Skeletal muscle tissue (tissue), 4 donors: ENCODE data around the gene OR6M1. TPM values are rescaled to one million over a fixed set of nuclear protein-coding genes. Genes with fewer than 3 reads are reported as not detected.

Experiments used
- H3K27ac ChIP-seq: one replicate; pipeline ENCODE4 v1.7.0; 2013; ENCODE audit warnings: mild to moderate bottlenecking, low read depth, low read length, inconsistent platforms
- H3K27me3 ChIP-seq, 3 donors: one replicate each; pipeline ENCODE4 v1.7.0; 2013; ENCODE audit warnings: low read length in 3 of 3; ENCODE audit not compliant: control insufficient read depth in 3 of 3, insufficient read depth in 3 of 3
- H3K36me3 ChIP-seq, 3 donors: one replicate each; pipeline ENCODE4 v1.7.0; 2013; ENCODE audit warnings: low read length in 3 of 3; ENCODE audit not compliant: control insufficient read depth in 3 of 3, insufficient read depth in 3 of 3
- H3K4me1 ChIP-seq, 3 donors: one replicate each; pipeline ENCODE4 v1.7.0; 2013; ENCODE audit warnings: low read length in 3 of 3, mild to moderate bottlenecking in 3 of 3; ENCODE audit not compliant: control insufficient read depth in 3 of 3, insufficient read depth in 3 of 3
- H3K4me3 ChIP-seq, 3 donors: one replicate each; pipeline ENCODE4 v1.7.0; 2013; ENCODE audit warnings: low read length in 3 of 3
- H3K9ac ChIP-seq, 3 donors: one replicate each; pipeline ENCODE4 v1.7.0; 2013; ENCODE audit warnings: low read length in 3 of 3, mild to moderate bottlenecking in 3 of 3, moderate library complexity in 2 of 3, low read depth in 1 of 3
- H3K9me3 ChIP-seq, 3 donors: one replicate each; pipeline ENCODE4 v1.7.0; 2013; ENCODE audit warnings: low read length in 3 of 3; ENCODE audit not compliant: control insufficient read depth in 3 of 3
- total RNA-seq: library from RNA; depleted of rRNA; stranded (reverse); fragments of >200 nt; gene quantifications from one replicate; pipeline ENCODE4 v1.2.3, GENCODE V29; 2014
- donor health status: Osteomylitis.

OR6M1 gene
- total RNA-seq, 1 donor from 2014 or later: not detected

GRCh38 chr11:123822032-123822431, 15.9 kb upstream of the OR6M1 start:
- no peaks in the 10 kb centered on the region for H3K36me3 ChIP-seq
- H3K27me3 ChIP-seq: no peaks in the 10 kb centered on the region
- no peaks in the 10 kb centered on the region for H3K4me1 ChIP-seq
- peak overlapping the region in 1 of 3 donors; percentile 19 for H3K9ac ChIP-seq
- peak overlapping the region in 1 of 3 donors; percentile 6 for H3K4me3 ChIP-seq
- H3K9me3 ChIP-seq: no peaks in the 10 kb centered on the region
- H3K27ac ChIP-seq: peak overlapping the region; percentile 76

DNA sequence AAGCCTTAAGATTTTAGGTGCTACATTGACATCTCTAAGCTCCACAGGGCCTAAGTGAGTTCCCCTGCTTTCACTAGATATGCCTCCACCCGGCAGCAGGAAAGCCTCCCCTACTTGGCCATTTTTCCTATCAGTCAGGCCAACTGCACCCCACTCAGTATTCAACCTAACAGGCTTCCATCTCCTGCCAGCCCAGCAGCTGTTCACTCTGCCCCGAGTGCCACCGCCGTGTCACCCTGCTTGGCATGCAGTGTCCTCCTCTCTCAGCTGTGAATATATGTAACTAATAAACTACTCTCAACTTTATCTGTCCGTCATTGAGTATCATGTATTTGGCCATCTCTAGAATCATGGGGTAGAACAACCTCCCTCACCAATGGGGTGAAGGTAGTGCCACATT, 9.0 kb upstream of the OR6M1 start:
- H3K27ac ChIP-seq: no peak overlapping the region

DNA sequence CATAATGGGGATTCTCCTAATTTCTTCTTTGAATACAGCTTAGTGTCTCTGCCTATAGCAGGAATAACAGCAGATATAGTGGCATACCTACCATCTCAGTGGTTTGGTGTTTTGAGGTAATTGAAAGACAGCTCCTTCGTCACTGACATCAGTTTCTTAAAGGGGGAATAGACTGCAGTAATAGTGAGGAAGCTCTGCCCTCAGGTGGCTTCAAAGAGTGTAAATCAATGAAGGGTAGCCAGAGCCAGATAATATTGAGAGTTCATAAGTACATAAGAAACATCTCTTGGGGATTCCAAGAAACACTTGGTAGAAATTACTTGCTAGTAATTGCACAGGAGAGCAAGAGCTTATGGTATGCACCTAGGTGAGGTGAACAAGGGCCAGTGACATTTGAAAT, 4.4 kb downstream of the OR6M1 start:
- H3K27me3 ChIP-seq: no peaks in the 10 kb centered on the region
- H3K9me3 ChIP-seq: no peaks in the 10 kb centered on the region
- no peaks in the 10 kb centered on the region for H3K36me3 ChIP-seq
- no peak overlapping the region for H3K27ac ChIP-seq
- H3K4me1 ChIP-seq: no peaks in the 10 kb centered on the region
- no peak overlapping the region for H3K9ac ChIP-seq
- H3K4me3 ChIP-seq: no peak overlapping the region

More for the DNA sequence above, 9.0 kb upstream of the OR6M1 start:
- H3K4me3 ChIP-seq: no peak overlapping the region
- no peak overlapping the region for H3K9ac ChIP-seq
- H3K27me3 ChIP-seq: no peaks in the 10 kb centered on the region
- H3K4me1 ChIP-seq: no peaks in the 10 kb centered on the region
- no peaks in the 10 kb centered on the region for H3K9me3 ChIP-seq
- no peaks in the 10 kb centered on the region for H3K36me3 ChIP-seq

DNA sequence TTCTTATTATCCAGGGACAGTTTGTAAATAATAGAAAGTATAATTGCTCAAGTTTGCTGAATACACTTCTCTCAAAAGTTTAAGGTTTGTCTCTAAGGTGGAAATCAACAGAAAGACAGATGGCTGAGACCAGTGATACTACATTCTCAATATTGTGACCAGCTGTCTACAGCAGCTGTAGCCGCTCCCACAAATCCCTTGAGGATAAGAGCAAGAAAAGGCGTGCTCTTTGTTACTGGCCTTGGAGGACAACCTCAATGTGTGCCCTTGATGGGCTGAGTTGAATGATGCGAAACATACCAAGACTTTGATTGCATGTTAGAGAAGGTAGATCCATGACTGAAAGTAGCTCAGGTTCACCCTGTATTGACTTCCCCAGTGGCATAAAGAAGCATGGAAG, 6.1 kb downstream of the OR6M1 start:
- H3K9me3 ChIP-seq: no peaks in the 10 kb centered on the region
- no peaks in the 10 kb centered on the region for H3K27me3 ChIP-seq
- H3K4me3 ChIP-seq: no peak overlapping the region
- H3K36me3 ChIP-seq: no peaks in the 10 kb centered on the region
- no peaks in the 10 kb centered on the region for H3K4me1 ChIP-seq
- no peak overlapping the region for H3K9ac ChIP-seq
- no peak overlapping the region for H3K27ac ChIP-seq

GRCh38 chr11:123799438-123799837, 6.7 kb downstream of the OR6M1 start:
- Histone ChIP-seq H3K27ac (no peak overlapping the region), H3K36me3 (no peaks in the 10 kb centered on the region), H3K9me3 (no peaks in the 10 kb centered on the region), H3K4me3 (no peak overlapping the region), H3K27me3 (no peaks in the 10 kb centered on the region), H3K4me1 (no peaks in the 10 kb centered on the region), H3K9ac (no peak overlapping the region)

DNA sequence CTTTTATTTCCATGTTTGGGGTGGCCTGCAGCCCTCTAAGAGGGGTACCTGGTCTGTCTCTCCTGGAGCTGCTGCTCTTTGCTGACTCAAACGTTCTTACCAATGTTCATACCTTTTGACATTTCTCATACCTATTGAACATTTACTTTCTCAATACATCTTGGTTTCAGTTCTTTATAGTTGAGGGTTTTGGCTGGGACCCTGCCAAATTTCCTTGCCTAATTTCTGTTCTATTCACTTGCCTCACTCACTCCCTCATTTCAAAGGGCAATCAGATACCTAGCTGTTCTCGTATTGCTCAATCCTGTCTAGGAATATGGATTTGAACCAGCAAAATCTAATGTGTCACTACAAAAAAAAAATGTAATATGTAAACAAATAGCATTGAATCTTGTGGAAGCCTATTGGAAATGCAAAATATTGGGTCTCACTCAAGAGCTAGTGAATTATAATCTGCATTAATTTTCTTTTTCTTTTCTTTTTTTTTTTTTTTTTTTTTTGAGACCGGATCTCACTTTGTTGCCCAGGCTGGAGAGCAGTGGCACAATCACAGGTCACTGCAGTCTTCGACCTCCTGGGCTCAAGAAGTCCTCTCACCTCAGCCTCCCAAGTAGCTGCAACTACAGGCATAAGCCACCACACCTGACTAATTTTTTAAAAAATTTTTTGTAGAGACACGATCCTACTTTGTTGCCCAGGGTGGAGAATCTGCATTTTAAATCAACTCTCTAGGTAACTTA, 7.5 kb downstream of the OR6M1 start:
- no peaks in the 10 kb centered on the region for H3K4me1 ChIP-seq
- no peak overlapping the region for H3K4me3 ChIP-seq
- no peaks in the 10 kb centered on the region for H3K27me3 ChIP-seq
- no peak overlapping the region for H3K9ac ChIP-seq
- H3K36me3 ChIP-seq: no peaks in the 10 kb centered on the region
- no peak overlapping the region for H3K27ac ChIP-seq
- no peaks in the 10 kb centered on the region for H3K9me3 ChIP-seq

- Histone ChIP-seq H3K27me3 (no peaks in the 10 kb centered on the region), H3K4me3 (no peak overlapping the region), H3K36me3 (no peaks in the 10 kb centered on the region), H3K27ac (no peak overlapping the region), H3K4me1 (no peaks in the 10 kb centered on the region), H3K9me3 (no peaks in the 10 kb centered on the region), H3K9ac (no peak overlapping the region)
Observed at GRCh38 chr11:123798079-123798478, 8.1 kb downstream of the OR6M1 start.

GRCh38 chr11:123797541-123797940, 8.6 kb downstream of the OR6M1 start:
- Histone ChIP-seq H3K9ac (no peak overlapping the region), H3K4me1 (no peaks in the 10 kb centered on the region), H3K27ac (no peak overlapping the region), H3K36me3 (no peaks in the 10 kb centered on the region), H3K4me3 (no peak overlapping the region), H3K9me3 (no peaks in the 10 kb centered on the region), H3K27me3 (no peaks in the 10 kb centered on the region)

- Histone ChIP-seq H3K9me3 (no peaks in the 10 kb centered on the region), H3K27me3 (no peaks in the 10 kb centered on the region), H3K4me1 (no peaks in the 10 kb centered on the region), H3K36me3 (no peaks in the 10 kb centered on the region), H3K4me3 (no peak overlapping the region), H3K9ac (no peak overlapping the region), H3K27ac (no peak overlapping the region)
Observed at GRCh38 chr11:123797114-123797513, 9.0 kb downstream of the OR6M1 start.

DNA sequence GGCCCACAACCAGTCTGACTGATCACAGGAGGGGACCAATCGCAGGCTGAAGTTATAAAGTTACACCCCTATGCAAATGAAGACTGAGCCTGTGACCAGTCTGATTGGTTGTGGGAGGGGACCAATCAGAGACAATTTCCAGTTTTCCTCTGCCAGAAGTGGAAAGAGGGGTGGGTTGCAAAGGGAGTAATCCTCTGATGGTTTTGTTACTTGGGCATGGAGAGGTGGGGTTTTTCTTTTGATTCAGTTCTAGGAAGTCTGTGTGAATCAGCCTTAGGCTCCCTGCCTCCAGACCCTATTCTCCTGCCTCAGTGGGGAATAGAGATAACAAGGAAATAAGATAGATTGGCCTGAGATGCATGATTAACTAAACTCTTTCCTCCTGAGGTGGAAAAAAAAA, 9.9 kb downstream of the OR6M1 start:
- H3K4me3 ChIP-seq: no peak overlapping the region
- H3K9me3 ChIP-seq: no peaks in the 10 kb centered on the region
- no peak overlapping the region for H3K27ac ChIP-seq
- no peaks in the 10 kb centered on the region for H3K36me3 ChIP-seq
- no peak overlapping the region for H3K9ac ChIP-seq
- no peaks in the 10 kb centered on the region for H3K4me1 ChIP-seq
- no peaks in the 10 kb centered on the region for H3K27me3 ChIP-seq
